ENCODE data around the gene TRIM46.

- TF ChIP-seq, protein P1, sequence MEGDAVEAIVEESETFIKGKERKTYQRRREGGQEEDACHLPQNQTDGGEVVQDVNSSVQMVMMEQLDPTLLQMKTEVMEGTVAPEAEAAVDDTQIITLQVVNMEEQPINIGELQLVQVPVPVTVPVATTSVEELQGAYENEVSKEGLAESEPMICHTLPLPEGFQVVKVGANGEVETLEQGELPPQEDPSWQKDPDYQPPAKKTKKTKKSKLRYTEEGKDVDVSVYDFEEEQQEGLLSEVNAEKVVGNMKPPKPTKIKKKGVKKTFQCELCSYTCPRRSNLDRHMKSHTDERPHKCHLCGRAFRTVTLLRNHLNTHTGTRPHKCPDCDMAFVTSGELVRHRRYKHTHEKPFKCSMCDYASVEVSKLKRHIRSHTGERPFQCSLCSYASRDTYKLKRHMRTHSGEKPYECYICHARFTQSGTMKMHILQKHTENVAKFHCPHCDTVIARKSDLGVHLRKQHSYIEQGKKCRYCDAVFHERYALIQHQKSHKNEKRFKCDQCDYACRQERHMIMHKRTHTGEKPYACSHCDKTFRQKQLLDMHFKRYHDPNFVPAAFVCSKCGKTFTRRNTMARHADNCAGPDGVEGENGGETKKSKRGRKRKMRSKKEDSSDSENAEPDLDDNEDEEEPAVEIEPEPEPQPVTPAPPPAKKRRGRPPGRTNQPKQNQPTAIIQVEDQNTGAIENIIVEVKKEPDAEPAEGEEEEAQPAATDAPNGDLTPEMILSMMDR (optimal IDR thresholded peaks at IDR 0.05 in 1 of 3, IDR thresholded peaks at IDR 0.05 in 1 of 3, conservative IDR thresholded peaks at IDR 0.05 in 1 of 3; ENCODE audit: extremely low read depth in 1 of 3, insufficient read depth in 2 of 3, low read length in 3 of 3): no peak
- TF ChIP-seq EZH2 (IDR thresholded peaks at IDR 0.05; ENCODE audit: low read length): no peak
Measured at GRCh38 chr1:155177918-155178281, 4.3 kb downstream of the TRIM46 start.

All from keratinocyte (primary cell).